Suprapubic skin (tissue), 3 donors: Measurements from ENCODE around the gene MAGOH.

ENCODE experiments used
- EP300 ChIP-seq: sonication (generic); formaldehyde crosslinking; IDR thresholded peaks from one replicate; pipeline ENCODE4 v1.6.1; 2017; ENCODE audit warnings: antibody characterized with exemption
- POLR2A ChIP-seq, 2 donors: fragments of 450-650 bp; IDR thresholded peaks; one replicate each; pipeline ENCODE4 v1.6.1; 2017; ENCODE audit warnings: antibody characterized with exemption in 2 of 2, mild to moderate bottlenecking in 2 of 2, moderate library complexity in 2 of 2
- TF ChIP-seq, protein P1 (sequence below), 2 donors: fragments of 200-600 bp in 1 of 2; fragments of 450-650 bp in 1 of 2; sonication (generic) in 1 of 2; IDR thresholded peaks; one replicate each; pipeline ENCODE4 v1.5.1; 2016 to 2019; ENCODE audit warnings: antibody characterized with exemption in 2 of 2, mild to moderate bottlenecking in 1 of 2, moderate library complexity in 1 of 2

GRCh38 chr1:53259932-53260331, 21.6 kb upstream of the MAGOH start:
- TF ChIP-seq, protein P1, sequence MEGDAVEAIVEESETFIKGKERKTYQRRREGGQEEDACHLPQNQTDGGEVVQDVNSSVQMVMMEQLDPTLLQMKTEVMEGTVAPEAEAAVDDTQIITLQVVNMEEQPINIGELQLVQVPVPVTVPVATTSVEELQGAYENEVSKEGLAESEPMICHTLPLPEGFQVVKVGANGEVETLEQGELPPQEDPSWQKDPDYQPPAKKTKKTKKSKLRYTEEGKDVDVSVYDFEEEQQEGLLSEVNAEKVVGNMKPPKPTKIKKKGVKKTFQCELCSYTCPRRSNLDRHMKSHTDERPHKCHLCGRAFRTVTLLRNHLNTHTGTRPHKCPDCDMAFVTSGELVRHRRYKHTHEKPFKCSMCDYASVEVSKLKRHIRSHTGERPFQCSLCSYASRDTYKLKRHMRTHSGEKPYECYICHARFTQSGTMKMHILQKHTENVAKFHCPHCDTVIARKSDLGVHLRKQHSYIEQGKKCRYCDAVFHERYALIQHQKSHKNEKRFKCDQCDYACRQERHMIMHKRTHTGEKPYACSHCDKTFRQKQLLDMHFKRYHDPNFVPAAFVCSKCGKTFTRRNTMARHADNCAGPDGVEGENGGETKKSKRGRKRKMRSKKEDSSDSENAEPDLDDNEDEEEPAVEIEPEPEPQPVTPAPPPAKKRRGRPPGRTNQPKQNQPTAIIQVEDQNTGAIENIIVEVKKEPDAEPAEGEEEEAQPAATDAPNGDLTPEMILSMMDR (IDR thresholded peaks at IDR 0.05) = no peak
- no peak for TF ChIP-seq EP300
- TF ChIP-seq POLR2A (IDR thresholded peaks at IDR 0.05) = no peak
